ENCODE data around the gene SPOCK2. TPM values are rescaled to one million over a fixed set of nuclear protein-coding genes. Genes with fewer than 3 reads are reported as not detected.

Gene SPOCK2
- total RNA-seq, 1 experiment from 2014 or later = 1.1 TPM

- TF ChIP-seq TCF7L2 (IDR thresholded peaks at IDR 0.05; ENCODE audit: borderline replicate concordance, extremely low read depth, insufficient read depth, insufficient read length) = no peak
- TF ChIP-seq EZH2 (IDR thresholded peaks at IDR 0.05) = no peak
- no peak for TF ChIP-seq JUND (IDR thresholded peaks at IDR 0.05)
- TF ChIP-seq YY1 (IDR thresholded peaks at IDR 0.05; ENCODE audit: extremely low read depth, insufficient replicate concordance, low read depth, low read length) = no peak
- TF ChIP-seq SRF (IDR thresholded peaks at IDR 0.05; ENCODE audit: low read depth) = no peak
- no peak for TF ChIP-seq CTCF (IDR thresholded peaks at IDR 0.05 in 2 of 3, conservative IDR thresholded peaks at IDR 0.05 in 1 of 3; ENCODE audit: borderline replicate concordance in 1 of 3, insufficient read depth in 1 of 3, low read depth in 2 of 3, low read length in 2 of 3)
- no peak for TF ChIP-seq MAX (IDR thresholded peaks at IDR 0.05)
Measured at GRCh38 chr10:72132854-72133253, 44.5 kb upstream of the SPOCK2 start (continued).

- no peak overlapping the region for H3K27ac ChIP-seq (ENCODE audit: low read depth, low read length)
- DNase-seq (ENCODE audit: low read depth, low spot score) = no peak
- no peaks in the 10 kb centered on the region for H4K20me1 ChIP-seq (ENCODE audit: insufficient read depth)
- no peak overlapping the region for H3K4me3 ChIP-seq (replicated peaks in 1 of 2; ENCODE audit: low read depth in 1 of 2, low read length in 2 of 2)
- H3K36me3 ChIP-seq (ENCODE audit: control insufficient read depth in 1 of 2, insufficient read depth in 2 of 2, low read length in 2 of 2) = no peaks in the 10 kb centered on the region
- no peaks in the 10 kb centered on the region for H3K79me2 ChIP-seq (ENCODE audit: insufficient read depth, low read length)
- no TSS peak for BruUV-seq (replicated peaks)
- ChIA-PET CTCF (interaction anchor here (1.9 to 3.8 kb wide), 4 partner anchors 9 to 93 kb away, joined by 6 to 31 read pairs (median 14); no protein-coding TSS in a partner anchor), POLR2A (interaction anchor here (0.7 to 2.3 kb wide), 2 partner anchors 42 to 146 kb away, joined by 5 to 14 read pairs; partner anchors contain the start of gene DDIT4), RAD21 (ENCODE audit: low non-redundant PET in 1 of 2, low total read pairs in 2 of 2, uncharacterized antibody in 2 of 2, unreplicated experiment in 2 of 2) (no interaction called here)
- no peak for ATAC-seq
- H3K27me3 ChIP-seq (ENCODE audit: insufficient read depth, low read length) = no peaks in the 10 kb centered on the region
- intact Hi-C loops (cut with micrococcal nuclease) = loop anchor here (2.0 kb wide), 1 partner anchor 95 kb away; no protein-coding TSS in a partner anchor
- H3K9me2 ChIP-seq (ENCODE audit: insufficient read depth) = no peaks in the 10 kb centered on the region
- H2AFZ ChIP-seq (ENCODE audit: low read depth, low read length, poor library complexity, severe bottlenecking) = no peak overlapping the region
- H3K9me3 ChIP-seq (ENCODE audit: control insufficient read depth in 1 of 2, insufficient read depth in 1 of 2, low read depth in 1 of 2, low read length in 2 of 2) = no peaks in the 10 kb centered on the region
- no peaks in the 10 kb centered on the region for H3K4me1 ChIP-seq (ENCODE audit: control insufficient read depth in 1 of 2, insufficient read depth in 2 of 2, low read length in 2 of 2)
- H3K9ac ChIP-seq (ENCODE audit: low read length) = no peak overlapping the region
- no peak overlapping the region for H3K4me2 ChIP-seq (ENCODE audit: low read length)
- TF ChIP-seq CTCF (IDR thresholded peaks at IDR 0.05 in 2 of 3, conservative IDR thresholded peaks at IDR 0.05 in 1 of 3; ENCODE audit: borderline replicate concordance in 1 of 3, insufficient read depth in 1 of 3, low read depth in 2 of 3, low read length in 2 of 3) (no peak), EZH2 (IDR thresholded peaks at IDR 0.05) (no peak), ZBTB33 (IDR thresholded peaks at IDR 0.05; ENCODE audit: extremely low read depth, insufficient replicate concordance, low read length) (no peak), SIN3A (IDR thresholded peaks at IDR 0.05; ENCODE audit: low read depth) (no peak), ELF1 (IDR thresholded peaks at IDR 0.05; ENCODE audit: borderline replicate concordance, low read depth) (no peak), EGR1 (IDR thresholded peaks at IDR 0.05; ENCODE audit: low read depth) (no peak), POLR2AphosphoS5 (IDR thresholded peaks at IDR 0.05; ENCODE audit: low read depth, low read length) (no peak), FOSL1 (IDR thresholded peaks at IDR 0.05; ENCODE audit: low read depth) (no peak), ATF3 (IDR thresholded peaks at IDR 0.05) (no peak), MAX (IDR thresholded peaks at IDR 0.05) (no peak), SP1 (IDR thresholded peaks at IDR 0.05; ENCODE audit: low read depth) (no peak), EZH2phosphoT487 (IDR thresholded peaks at IDR 0.05; ENCODE audit: borderline replicate concordance) (no peak), JUND (IDR thresholded peaks at IDR 0.05) (no peak), SRF (IDR thresholded peaks at IDR 0.05; ENCODE audit: low read depth) (no peak)
Measured at GRCh38 chr10:72127571-72127970, 39.2 kb upstream of the SPOCK2 start.
